Neural cell (in vitro differentiated cells): Measurements from ENCODE around the gene NOTUM.

Experiments used
- EP300 ChIP-seq: fragments of 450-650 bp; conservative IDR thresholded peaks from 2 replicates; pipeline ENCODE4 v1.6.1; 2014; ENCODE audit warnings: antibody characterized with exemption, mild to moderate bottlenecking, moderate library complexity; ENCODE audit not compliant: poor library complexity, severe bottlenecking
- EZH2 ChIP-seq: fragments of 200-600, 300-800 bp; shearing (Covaris generic), sonication (generic); IDR thresholded peaks from 2 replicates; pipeline ENCODE4 v1.6.1; 2014; ENCODE audit warnings: antibody characterized with exemption, low read length, borderline replicate concordance, mild to moderate bottlenecking; ENCODE audit not compliant: insufficient read depth, poor library complexity, severe bottlenecking
- POLR2AphosphoS5 ChIP-seq: IDR thresholded peaks from 2 replicates; pipeline ENCODE4 v1.6.1; 2012
- TAF1 ChIP-seq: IDR thresholded peaks from 2 replicates; pipeline ENCODE4 v1.6.1; 2012; ENCODE audit warnings: low read depth
- TF ChIP-seq, protein P1 (sequence below): fragments of 450-650 bp; IDR thresholded peaks from 2 replicates; pipeline ENCODE4 v1.5.1; 2014; ENCODE audit warnings: antibody characterized with exemption, mild to moderate bottlenecking, moderate library complexity; ENCODE audit not compliant: poor library complexity, severe bottlenecking

DNA sequence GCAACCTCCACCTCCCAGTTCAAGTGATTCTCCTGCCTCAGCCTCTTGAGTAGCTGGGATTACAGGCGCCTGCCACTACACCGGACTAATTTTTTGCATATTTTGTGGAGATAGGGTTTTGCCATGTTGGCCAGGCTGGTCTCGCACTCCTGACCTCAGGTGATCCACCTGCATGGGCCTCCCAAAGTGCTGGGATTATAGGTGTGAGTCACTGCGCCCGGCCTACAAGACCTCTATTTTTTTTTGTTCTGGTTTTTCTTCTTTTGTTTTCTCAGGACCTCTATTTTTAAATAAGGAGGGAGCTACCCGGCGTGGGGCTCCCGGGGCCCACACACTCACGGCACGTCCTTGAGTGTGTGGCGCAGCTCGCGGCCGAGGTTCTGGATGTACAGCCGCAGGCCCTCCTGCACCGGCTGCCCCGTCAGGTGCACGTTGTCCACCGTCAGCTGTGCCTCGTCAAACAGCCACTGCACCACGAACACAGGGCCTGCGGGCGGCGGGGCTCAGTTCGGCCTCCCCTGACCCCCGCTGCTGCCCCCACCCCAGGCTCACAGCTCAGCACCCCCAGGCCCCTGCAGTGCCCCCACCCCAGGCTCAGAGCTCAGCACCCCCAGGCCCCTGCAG, 5.8 kb downstream of the NOTUM start:
- no peak for TF ChIP-seq POLR2AphosphoS5
- no peak for TF ChIP-seq TAF1
- TF ChIP-seq, protein P1, sequence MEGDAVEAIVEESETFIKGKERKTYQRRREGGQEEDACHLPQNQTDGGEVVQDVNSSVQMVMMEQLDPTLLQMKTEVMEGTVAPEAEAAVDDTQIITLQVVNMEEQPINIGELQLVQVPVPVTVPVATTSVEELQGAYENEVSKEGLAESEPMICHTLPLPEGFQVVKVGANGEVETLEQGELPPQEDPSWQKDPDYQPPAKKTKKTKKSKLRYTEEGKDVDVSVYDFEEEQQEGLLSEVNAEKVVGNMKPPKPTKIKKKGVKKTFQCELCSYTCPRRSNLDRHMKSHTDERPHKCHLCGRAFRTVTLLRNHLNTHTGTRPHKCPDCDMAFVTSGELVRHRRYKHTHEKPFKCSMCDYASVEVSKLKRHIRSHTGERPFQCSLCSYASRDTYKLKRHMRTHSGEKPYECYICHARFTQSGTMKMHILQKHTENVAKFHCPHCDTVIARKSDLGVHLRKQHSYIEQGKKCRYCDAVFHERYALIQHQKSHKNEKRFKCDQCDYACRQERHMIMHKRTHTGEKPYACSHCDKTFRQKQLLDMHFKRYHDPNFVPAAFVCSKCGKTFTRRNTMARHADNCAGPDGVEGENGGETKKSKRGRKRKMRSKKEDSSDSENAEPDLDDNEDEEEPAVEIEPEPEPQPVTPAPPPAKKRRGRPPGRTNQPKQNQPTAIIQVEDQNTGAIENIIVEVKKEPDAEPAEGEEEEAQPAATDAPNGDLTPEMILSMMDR = no peak
- no peak for TF ChIP-seq EZH2
- TF ChIP-seq EP300 = no peak
